KBM-7 (cell line): Measurements from ENCODE around the gene TBATA.
A peak's percentile ranks its signal among the peaks of the same experiment; 100 is the strongest.

Experiments
- DNase-seq: peaks from one replicate; pipeline ENCODE4 v3.0.0-alpha.2; 2015
- in situ Hi-C: fragments of 300-500 bp; cut with MboI; formaldehyde crosslinking; loops from 2 replicates; pipeline ENCODE4 v1.14.3; 2020; ENCODE audit warnings: low sequenced_read_pairs, low pct_unique_long_range_greater_than_20kb, mixed read lengths

TBATA gene

GRCh38 chr10:70810967-70811366 is 25.8 kb upstream of the TBATA start:
- no peak for DNase-seq
- in situ Hi-C loops, result loop anchor here (10.0 kb wide), 1 partner anchor 64 kb away; no protein-coding TSS in a partner anchor

GRCh38 chr10:70809726-70810125 is 24.5 kb upstream of the TBATA start:
- in situ Hi-C loops, result loop anchor here (10.0 kb wide), 1 partner anchor 65 kb away; no protein-coding TSS in a partner anchor

GRCh38 chr10:70809011-70809611 is 23.9 kb upstream of the TBATA start:
- in situ Hi-C loops, result no loop called here
- DNase-seq, result no peak

More at GRCh38 chr10:70809726-70810125, 24.5 kb upstream of the TBATA start:
- DNase-seq, result no peak

- in situ Hi-C loops, result no loop called here
- DNase-seq, result peak; percentile 41
Measured at GRCh38 chr10:70807556-70807955, 22.4 kb upstream of the TBATA start.

- no peak for DNase-seq
- in situ Hi-C loops, result no loop called here
Measured at GRCh38 chr10:70806841-70807240, 21.7 kb upstream of the TBATA start.

GRCh38 chr10:70805619-70806215 is 20.5 kb upstream of the TBATA start:
- DNase-seq, result no peak
- in situ Hi-C loops, result no loop called here

- in situ Hi-C loops, result no loop called here
- DNase-seq, result no peak
Measured at GRCh38 chr10:70804421-70804808, 19.2 kb upstream of the TBATA start.

GRCh38 chr10:70803775-70804420 is 18.7 kb upstream of the TBATA start:
- DNase-seq, result no peak
- in situ Hi-C loops, result no loop called here

- DNase-seq, result no peak
- in situ Hi-C loops, result no loop called here
Measured at GRCh38 chr10:70801854-70802253, 16.7 kb upstream of the TBATA start.

- no peak for DNase-seq
- in situ Hi-C loops, result no loop called here
Measured at GRCh38 chr10:70799124-70799523, 13.9 kb upstream of the TBATA start.

GRCh38 chr10:70797840-70798239 is 12.7 kb upstream of the TBATA start:
- DNase-seq, result no peak
- in situ Hi-C loops, result no loop called here

- in situ Hi-C loops, result no loop called here
- no peak for DNase-seq
Measured at GRCh38 chr10:70795613-70796012, 10.4 kb upstream of the TBATA start.

- DNase-seq, result peak; percentile 34
- in situ Hi-C loops, result no loop called here
Measured at GRCh38 chr10:70791386-70792039, 6.3 kb upstream of the TBATA start.

GRCh38 chr10:70786799-70787415 is 1.7 kb upstream of the TBATA start:
- DNase-seq, result no peak
- in situ Hi-C loops, result no loop called here

- DNase-seq, result no peak
- in situ Hi-C loops, result no loop called here
Measured at GRCh38 chr10:70784471-70784870, 706 bp downstream of the TBATA start.

- no peak for DNase-seq
- in situ Hi-C loops, result no loop called here
Measured at GRCh38 chr10:70784016-70784415, 1.2 kb downstream of the TBATA start.

GRCh38 chr10:70782746-70783680 is 2.2 kb downstream of the TBATA start:
- no peak for DNase-seq
- in situ Hi-C loops, result no loop called here

GRCh38 chr10:70782086-70782745 is 3.0 kb downstream of the TBATA start:
- in situ Hi-C loops, result no loop called here

More at GRCh38 chr10:70782086-70782745, 3.0 kb downstream of the TBATA start:
- no peak for DNase-seq
